Measurements from ENCODE around the gene GSTM2.

GSTM2 gene

DNA sequence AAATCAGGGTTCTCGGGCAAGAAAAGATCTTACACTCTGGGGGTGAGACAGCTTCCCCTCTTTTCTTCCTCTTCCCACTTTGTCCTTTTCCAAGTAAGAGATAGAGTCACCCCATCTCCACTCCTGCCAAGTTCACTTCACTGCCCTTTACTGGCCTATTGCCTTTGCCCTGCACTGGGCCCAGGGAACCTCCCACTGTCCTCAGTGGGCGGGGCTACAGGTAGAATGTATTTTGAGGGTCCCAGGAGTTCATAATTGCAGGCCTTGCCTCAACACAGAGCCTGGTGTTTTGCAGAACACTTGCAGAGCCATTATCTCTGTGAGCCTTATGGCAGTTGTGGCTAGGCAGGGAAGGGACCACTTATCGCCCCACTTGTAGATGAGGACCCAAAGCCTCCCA is 45.0 kb upstream of the GSTM2 start (continued):
- TF ChIP-seq ZFP3 (CRISPR knock-in tag; IDR thresholded peaks at IDR 0.05) = no peak
- TF ChIP-seq, protein P1, sequence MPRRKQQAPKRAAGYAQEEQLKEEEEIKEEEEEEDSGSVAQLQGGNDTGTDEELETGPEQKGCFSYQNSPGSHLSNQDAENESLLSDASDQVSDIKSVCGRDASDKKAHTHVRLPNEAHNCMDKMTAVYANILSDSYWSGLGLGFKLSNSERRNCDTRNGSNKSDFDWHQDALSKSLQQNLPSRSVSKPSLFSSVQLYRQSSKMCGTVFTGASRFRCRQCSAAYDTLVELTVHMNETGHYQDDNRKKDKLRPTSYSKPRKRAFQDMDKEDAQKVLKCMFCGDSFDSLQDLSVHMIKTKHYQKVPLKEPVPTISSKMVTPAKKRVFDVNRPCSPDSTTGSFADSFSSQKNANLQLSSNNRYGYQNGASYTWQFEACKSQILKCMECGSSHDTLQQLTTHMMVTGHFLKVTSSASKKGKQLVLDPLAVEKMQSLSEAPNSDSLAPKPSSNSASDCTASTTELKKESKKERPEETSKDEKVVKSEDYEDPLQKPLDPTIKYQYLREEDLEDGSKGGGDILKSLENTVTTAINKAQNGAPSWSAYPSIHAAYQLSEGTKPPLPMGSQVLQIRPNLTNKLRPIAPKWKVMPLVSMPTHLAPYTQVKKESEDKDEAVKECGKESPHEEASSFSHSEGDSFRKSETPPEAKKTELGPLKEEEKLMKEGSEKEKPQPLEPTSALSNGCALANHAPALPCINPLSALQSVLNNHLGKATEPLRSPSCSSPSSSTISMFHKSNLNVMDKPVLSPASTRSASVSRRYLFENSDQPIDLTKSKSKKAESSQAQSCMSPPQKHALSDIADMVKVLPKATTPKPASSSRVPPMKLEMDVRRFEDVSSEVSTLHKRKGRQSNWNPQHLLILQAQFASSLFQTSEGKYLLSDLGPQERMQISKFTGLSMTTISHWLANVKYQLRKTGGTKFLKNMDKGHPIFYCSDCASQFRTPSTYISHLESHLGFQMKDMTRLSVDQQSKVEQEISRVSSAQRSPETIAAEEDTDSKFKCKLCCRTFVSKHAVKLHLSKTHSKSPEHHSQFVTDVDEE (CRISPR knock-in tag; IDR thresholded peaks at IDR 0.05) = no peak
- TF ChIP-seq ZC3H10 (CRISPR knock-in tag; IDR thresholded peaks at IDR 0.05) = no peak

DNA sequence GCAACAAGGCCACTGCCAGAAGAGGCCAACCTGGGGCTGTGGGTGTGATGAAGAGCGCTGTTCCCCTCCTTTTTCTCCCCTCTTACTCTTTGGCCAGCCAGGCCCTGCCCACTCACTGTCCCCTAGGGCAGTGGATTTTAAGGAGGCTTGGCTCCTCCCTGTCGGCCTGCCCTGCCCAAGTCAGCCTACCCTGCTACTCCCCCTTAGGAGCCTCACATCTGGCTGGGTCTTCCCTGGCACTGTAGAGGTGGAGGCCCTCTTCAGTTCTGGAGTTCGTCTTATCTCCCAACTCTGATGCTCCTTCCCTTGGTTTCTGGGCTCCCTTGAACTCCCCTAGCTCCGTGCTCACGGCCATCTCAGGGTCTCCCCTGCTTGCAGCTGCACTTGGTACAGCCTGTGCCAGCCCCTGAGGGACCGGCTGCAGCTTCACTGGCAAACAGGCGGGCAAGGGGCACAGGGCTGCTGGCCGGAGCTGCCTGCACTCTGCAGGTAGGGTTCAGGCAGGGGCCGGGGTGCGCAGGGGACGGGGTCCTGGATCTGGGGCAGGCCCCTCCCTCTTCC is 44.2 kb upstream of the GSTM2 start:
- ATAC-seq = no peak
- no peak for TF ChIP-seq BACH2 (CRISPR knock-in tag; IDR thresholded peaks at IDR 0.05; ENCODE audit: borderline replicate concordance)
- TF ChIP-seq, protein P2, sequence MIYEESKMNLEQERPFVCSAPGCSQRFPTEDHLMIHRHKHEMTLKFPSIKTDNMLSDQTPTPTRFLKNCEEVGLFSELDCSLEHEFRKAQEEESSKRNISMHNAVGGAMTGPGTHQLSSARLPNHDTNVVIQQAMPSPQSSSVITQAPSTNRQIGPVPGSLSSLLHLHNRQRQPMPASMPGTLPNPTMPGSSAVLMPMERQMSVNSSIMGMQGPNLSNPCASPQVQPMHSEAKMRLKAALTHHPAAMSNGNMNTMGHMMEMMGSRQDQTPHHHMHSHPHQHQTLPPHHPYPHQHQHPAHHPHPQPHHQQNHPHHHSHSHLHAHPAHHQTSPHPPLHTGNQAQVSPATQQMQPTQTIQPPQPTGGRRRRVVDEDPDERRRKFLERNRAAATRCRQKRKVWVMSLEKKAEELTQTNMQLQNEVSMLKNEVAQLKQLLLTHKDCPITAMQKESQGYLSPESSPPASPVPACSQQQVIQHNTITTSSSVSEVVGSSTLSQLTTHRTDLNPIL (CRISPR knock-in tag; IDR thresholded peaks at IDR 0.05; ENCODE audit: low read depth) = no peak
- TF ChIP-seq ISL1 (CRISPR knock-in tag; IDR thresholded peaks at IDR 0.05) = no peak
- TF ChIP-seq, protein P3, sequence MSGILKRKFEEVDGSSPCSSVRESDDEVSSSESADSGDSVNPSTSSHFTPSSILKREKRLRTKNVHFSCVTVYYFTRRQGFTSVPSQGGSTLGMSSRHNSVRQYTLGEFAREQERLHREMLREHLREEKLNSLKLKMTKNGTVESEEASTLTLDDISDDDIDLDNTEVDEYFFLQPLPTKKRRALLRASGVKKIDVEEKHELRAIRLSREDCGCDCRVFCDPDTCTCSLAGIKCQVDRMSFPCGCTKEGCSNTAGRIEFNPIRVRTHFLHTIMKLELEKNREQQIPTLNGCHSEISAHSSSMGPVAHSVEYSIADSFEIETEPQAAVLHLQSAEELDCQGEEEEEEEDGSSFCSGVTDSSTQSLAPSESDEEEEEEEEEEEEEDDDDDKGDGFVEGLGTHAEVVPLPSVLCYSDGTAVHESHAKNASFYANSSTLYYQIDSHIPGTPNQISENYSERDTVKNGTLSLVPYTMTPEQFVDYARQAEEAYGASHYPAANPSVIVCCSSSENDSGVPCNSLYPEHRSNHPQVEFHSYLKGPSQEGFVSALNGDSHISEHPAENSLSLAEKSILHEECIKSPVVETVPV (CRISPR knock-in tag; IDR thresholded peaks at IDR 0.05) = no peak
- TF ChIP-seq ZNF70 (CRISPR knock-in tag; IDR thresholded peaks at IDR 0.05) = no peak
- TF ChIP-seq ARNTL (CRISPR knock-in tag; IDR thresholded peaks at IDR 0.05; ENCODE audit: borderline replicate concordance, low read depth) = no peak
- no peak for TF ChIP-seq SNAI2 (CRISPR knock-in tag; IDR thresholded peaks at IDR 0.05)
- TF ChIP-seq GLIS3 (CRISPR knock-in tag; IDR thresholded peaks at IDR 0.05) = no peak
- no peak for TF ChIP-seq ESRRG (CRISPR knock-in tag; IDR thresholded peaks at IDR 0.05)

DNA sequence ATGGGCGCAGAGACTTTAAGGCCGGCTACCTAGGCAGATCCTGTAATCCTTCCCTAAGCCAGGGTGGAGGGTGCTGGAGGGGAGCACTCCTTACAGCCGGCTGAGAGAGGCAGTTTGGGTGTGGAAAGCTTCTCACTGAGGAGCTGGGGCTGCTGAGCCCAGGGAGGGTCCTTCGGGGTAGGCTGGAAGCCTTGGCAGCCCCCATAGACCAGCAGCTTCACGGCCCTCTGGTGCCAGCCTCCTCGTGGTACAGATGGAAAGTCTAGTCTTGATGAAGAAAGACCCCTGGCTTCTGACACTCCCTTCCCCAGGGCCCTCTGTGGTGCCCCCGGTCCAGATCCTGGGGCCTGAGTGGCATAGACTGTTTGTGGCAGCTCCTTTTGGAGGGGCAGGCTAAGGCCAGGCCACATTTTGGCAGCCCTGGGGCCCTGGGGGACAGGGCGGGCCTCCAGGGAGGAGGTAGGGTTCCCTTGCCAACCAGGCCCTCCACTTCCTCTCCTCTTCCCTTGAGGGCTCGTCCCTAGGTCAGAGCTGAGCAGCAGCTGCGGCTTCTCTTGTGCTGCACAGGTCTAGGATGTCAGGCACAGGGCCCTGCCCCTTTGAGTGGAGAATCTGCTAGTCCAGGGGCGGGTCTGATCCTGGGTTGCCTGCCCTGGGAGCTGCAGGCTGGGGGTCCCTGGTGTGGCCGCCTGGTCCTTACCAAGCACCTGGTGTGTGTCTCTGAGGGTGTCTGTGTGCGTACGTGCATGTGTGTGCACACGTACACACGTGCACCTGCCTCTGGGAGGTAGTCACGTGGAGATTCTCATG is 43.5 kb upstream of the GSTM2 start:
- no peak for ATAC-seq
- TF ChIP-seq, protein P3 (CRISPR knock-in tag; IDR thresholded peaks at IDR 0.05) = no peak
- TF ChIP-seq, protein P4, sequence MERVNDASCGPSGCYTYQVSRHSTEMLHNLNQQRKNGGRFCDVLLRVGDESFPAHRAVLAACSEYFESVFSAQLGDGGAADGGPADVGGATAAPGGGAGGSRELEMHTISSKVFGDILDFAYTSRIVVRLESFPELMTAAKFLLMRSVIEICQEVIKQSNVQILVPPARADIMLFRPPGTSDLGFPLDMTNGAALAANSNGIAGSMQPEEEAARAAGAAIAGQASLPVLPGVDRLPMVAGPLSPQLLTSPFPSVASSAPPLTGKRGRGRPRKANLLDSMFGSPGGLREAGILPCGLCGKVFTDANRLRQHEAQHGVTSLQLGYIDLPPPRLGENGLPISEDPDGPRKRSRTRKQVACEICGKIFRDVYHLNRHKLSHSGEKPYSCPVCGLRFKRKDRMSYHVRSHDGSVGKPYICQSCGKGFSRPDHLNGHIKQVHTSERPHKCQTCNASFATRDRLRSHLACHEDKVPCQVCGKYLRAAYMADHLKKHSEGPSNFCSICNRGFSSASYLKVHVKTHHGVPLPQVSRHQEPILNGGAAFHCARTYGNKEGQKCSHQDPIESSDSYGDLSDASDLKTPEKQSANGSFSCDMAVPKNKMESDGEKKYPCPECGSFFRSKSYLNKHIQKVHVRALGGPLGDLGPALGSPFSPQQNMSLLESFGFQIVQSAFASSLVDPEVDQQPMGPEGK (CRISPR knock-in tag; IDR thresholded peaks at IDR 0.05; ENCODE audit: borderline replicate concordance) = no peak
- TF ChIP-seq ESRRG (CRISPR knock-in tag; IDR thresholded peaks at IDR 0.05) (no peak), TOX (CRISPR knock-in tag; IDR thresholded peaks at IDR 0.05; ENCODE audit: borderline replicate concordance) (no peak), ISL1 (CRISPR knock-in tag; IDR thresholded peaks at IDR 0.05) (no peak), RARB (CRISPR knock-in tag; IDR thresholded peaks at IDR 0.05) (no peak), CSDC2 (CRISPR knock-in tag; IDR thresholded peaks at IDR 0.05) (no peak), SNAI2 (CRISPR knock-in tag; IDR thresholded peaks at IDR 0.05) (no peak), ZC3H10 (CRISPR knock-in tag; IDR thresholded peaks at IDR 0.05) (no peak), GLIS3 (CRISPR knock-in tag; IDR thresholded peaks at IDR 0.05) (no peak), ZNF8 (CRISPR knock-in tag; IDR thresholded peaks at IDR 0.05) (no peak)

DNA sequence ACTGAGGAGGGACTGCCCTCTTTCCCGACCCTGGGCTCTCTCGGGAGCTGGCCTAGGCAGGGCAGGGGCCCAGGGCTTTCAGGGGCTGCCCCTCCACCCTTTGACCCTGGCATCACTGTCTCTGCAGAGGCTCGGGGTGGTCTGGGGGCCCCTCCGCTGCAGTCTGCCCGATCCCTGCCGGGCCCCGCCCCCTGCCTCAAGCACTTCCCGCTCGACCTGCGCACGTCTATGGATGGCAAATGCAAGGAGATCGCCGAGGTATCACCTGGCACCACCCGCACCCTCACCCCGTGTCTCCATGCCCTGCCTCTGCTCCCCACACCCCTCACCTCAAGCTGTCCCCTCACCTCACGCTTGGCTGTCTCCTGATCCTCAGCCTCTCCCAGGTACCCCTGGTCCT is 42.7 kb upstream of the GSTM2 start:
- ATAC-seq = no peak
- TF ChIP-seq, protein P3 (CRISPR knock-in tag; IDR thresholded peaks at IDR 0.05) = no peak
- TF ChIP-seq ZNF8 (CRISPR knock-in tag; IDR thresholded peaks at IDR 0.05) (no peak), ESRRG (CRISPR knock-in tag; IDR thresholded peaks at IDR 0.05) (no peak), GLIS3 (CRISPR knock-in tag; IDR thresholded peaks at IDR 0.05) (no peak), ZNF565 (CRISPR knock-in tag; conservative IDR thresholded peaks at IDR 0.05; ENCODE audit: low read depth) (no peak), ZNF70 (CRISPR knock-in tag; IDR thresholded peaks at IDR 0.05) (no peak), CSDC2 (CRISPR knock-in tag; IDR thresholded peaks at IDR 0.05) (no peak), ISL1 (CRISPR knock-in tag; IDR thresholded peaks at IDR 0.05) (no peak), TCF4 (CRISPR knock-in tag; IDR thresholded peaks at IDR 0.05; ENCODE audit: borderline replicate concordance) (no peak), SNAI2 (CRISPR knock-in tag; IDR thresholded peaks at IDR 0.05) (no peak), RARB (CRISPR knock-in tag; IDR thresholded peaks at IDR 0.05) (no peak), BACH2 (CRISPR knock-in tag; IDR thresholded peaks at IDR 0.05; ENCODE audit: borderline replicate concordance) (no peak), OSR1 (CRISPR knock-in tag; IDR thresholded peaks at IDR 0.05) (no peak), TOX (CRISPR knock-in tag; IDR thresholded peaks at IDR 0.05; ENCODE audit: borderline replicate concordance) (no peak), PPARA (CRISPR knock-in tag; IDR thresholded peaks at IDR 0.05; ENCODE audit: borderline replicate concordance) (no peak)
- TF ChIP-seq, protein P4 (CRISPR knock-in tag; IDR thresholded peaks at IDR 0.05; ENCODE audit: borderline replicate concordance) = no peak

All from SK-N-SH treated with all-trans-retinoic acid at 6 μM for 48 hours (cell line).